HepG2 (cell line): ENCODE results near the gene KDM4B.

Source experiments
- RFXANK ChIP-seq: IDR thresholded peaks from 2 replicates; pipeline ENCODE4 v1.6.1; 2016
- ZNF274 ChIP-seq: sonication (generic); formaldehyde crosslinking; IDR thresholded peaks from 2 replicates; pipeline ENCODE4 v1.5.1; 2020; ENCODE audit warnings: mild to moderate bottlenecking, missing genetic modification reagents
- ZNF460 ChIP-seq: sonication (generic); formaldehyde crosslinking; IDR thresholded peaks from 2 replicates; pipeline ENCODE4 v1.5.1; 2020; ENCODE audit warnings: missing genetic modification reagents, mild to moderate bottlenecking, borderline replicate concordance
- ZNF652 ChIP-seq: IDR thresholded peaks from 2 replicates; pipeline ENCODE4 v1.6.1; 2016; ENCODE audit warnings: low read depth, borderline replicate concordance
- TF ChIP-seq, protein P1 (sequence below): sonication (generic); formaldehyde crosslinking; IDR thresholded peaks from 2 replicates; pipeline ENCODE4 v1.5.1; 2020; ENCODE audit warnings: mild to moderate bottlenecking, missing genetic modification reagents, moderate library complexity
- TF ChIP-seq, protein P2 (sequence below): sonication (generic); formaldehyde crosslinking; conservative IDR thresholded peaks from 2 replicates; pipeline ENCODE4 v1.4.0; 2020; ENCODE audit warnings: mild to moderate bottlenecking, missing genetic modification reagents, moderate library complexity

DNA sequence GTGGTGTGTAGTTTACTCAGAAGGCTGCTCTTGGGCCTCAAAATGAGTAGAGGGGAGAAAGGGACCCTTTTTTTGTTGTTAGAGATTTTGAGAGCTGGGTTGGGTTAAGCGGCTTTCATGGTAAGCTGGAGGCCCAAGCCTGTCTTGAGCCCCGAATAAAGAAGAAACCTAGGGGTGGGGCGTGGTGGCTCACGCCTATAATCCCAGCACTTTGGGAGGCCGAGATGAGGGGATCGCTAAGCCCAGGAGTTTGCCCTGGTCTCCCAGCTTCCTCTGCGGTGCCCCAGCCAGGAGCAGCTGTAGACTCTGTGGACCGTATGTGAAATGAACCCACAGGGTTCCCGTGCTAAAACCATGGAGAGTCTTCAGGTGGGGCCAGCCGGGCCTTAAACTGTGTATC lies 56.1 kb downstream of the KDM4B start:
- TF ChIP-seq, protein P1, sequence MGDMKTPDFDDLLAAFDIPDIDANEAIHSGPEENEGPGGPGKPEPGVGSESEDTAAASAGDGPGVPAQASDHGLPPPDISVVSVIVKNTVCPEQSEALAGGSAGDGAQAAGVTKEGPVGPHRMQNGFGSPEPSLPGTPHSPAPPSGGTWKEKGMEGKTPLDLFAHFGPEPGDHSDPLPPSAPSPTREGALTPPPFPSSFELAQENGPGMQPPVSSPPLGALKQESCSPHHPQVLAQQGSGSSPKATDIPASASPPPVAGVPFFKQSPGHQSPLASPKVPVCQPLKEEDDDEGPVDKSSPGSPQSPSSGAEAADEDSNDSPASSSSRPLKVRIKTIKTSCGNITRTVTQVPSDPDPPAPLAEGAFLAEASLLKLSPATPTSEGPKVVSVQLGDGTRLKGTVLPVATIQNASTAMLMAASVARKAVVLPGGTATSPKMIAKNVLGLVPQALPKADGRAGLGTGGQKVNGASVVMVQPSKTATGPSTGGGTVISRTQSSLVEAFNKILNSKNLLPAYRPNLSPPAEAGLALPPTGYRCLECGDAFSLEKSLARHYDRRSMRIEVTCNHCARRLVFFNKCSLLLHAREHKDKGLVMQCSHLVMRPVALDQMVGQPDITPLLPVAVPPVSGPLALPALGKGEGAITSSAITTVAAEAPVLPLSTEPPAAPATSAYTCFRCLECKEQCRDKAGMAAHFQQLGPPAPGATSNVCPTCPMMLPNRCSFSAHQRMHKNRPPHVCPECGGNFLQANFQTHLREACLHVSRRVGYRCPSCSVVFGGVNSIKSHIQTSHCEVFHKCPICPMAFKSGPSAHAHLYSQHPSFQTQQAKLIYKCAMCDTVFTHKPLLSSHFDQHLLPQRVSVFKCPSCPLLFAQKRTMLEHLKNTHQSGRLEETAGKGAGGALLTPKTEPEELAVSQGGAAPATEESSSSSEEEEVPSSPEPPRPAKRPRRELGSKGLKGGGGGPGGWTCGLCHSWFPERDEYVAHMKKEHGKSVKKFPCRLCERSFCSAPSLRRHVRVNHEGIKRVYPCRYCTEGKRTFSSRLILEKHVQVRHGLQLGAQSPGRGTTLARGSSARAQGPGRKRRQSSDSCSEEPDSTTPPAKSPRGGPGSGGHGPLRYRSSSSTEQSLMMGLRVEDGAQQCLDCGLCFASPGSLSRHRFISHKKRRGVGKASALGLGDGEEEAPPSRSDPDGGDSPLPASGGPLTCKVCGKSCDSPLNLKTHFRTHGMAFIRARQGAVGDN: no peak
- TF ChIP-seq ZNF460 (no peak), ZNF652 (no peak), ZNF274 (CRISPR knock-in tag) (no peak), RFXANK (no peak)
- TF ChIP-seq, protein P2, sequence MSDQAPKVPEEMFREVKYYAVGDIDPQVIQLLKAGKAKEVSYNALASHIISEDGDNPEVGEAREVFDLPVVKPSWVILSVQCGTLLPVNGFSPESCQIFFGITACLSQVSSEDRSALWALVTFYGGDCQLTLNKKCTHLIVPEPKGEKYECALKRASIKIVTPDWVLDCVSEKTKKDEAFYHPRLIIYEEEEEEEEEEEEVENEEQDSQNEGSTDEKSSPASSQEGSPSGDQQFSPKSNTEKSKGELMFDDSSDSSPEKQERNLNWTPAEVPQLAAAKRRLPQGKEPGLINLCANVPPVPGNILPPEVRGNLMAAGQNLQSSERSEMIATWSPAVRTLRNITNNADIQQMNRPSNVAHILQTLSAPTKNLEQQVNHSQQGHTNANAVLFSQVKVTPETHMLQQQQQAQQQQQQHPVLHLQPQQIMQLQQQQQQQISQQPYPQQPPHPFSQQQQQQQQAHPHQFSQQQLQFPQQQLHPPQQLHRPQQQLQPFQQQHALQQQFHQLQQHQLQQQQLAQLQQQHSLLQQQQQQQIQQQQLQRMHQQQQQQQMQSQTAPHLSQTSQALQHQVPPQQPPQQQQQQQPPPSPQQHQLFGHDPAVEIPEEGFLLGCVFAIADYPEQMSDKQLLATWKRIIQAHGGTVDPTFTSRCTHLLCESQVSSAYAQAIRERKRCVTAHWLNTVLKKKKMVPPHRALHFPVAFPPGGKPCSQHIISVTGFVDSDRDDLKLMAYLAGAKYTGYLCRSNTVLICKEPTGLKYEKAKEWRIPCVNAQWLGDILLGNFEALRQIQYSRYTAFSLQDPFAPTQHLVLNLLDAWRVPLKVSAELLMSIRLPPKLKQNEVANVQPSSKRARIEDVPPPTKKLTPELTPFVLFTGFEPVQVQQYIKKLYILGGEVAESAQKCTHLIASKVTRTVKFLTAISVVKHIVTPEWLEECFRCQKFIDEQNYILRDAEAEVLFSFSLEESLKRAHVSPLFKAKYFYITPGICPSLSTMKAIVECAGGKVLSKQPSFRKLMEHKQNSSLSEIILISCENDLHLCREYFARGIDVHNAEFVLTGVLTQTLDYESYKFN (CRISPR knock-in tag): no peak
